K562 (cell line): ENCODE measurements around the gene ARHGEF38. TPM values are rescaled to one million over a fixed set of nuclear protein-coding genes. Genes with fewer than 3 reads are reported as not detected.
A peak's percentile ranks its signal among the peaks of the same experiment; 100 is the strongest.

Experiments used
- CBX2 ChIP-seq: fragments of 200-600 bp; sonication (generic); IDR thresholded peaks from one replicate; pipeline ENCODE4 v1.6.1; 2012; ENCODE audit warnings: mild to moderate bottlenecking, low read length, inconsistent platforms; ENCODE audit not compliant: insufficient read depth, poor library complexity, severe bottlenecking
- CEBPG ChIP-seq, 3 experiments: fragments of 200-800 bp in 1 of 3; sonication (Bioruptor generic) in 1 of 3; sonication (generic) in 1 of 3; formaldehyde crosslinking in 1 of 3; IDR thresholded peaks in 2 of 3; conservative IDR thresholded peaks in 1 of 3; 2 replicates each; pipeline versions ENCODE4 v1.6.1 to v1.8.0; 2016 to 2022; ENCODE audit warnings: missing compliant biosample characterization in 2 of 3, missing genetic modification characterization in 2 of 3, mild to moderate bottlenecking in 1 of 3, missing genetic modification reagents in 1 of 3
- CSDE1 ChIP-seq, 2 experiments: fragments of 450-650 bp; IDR thresholded peaks; 2 replicates each; pipeline ENCODE4 v1.6.1; 2016; ENCODE audit warnings: mild to moderate bottlenecking in 1 of 2
- CTCFL ChIP-seq: IDR thresholded peaks from 2 replicates; pipeline ENCODE4 v1.6.1; 2011; ENCODE audit warnings: borderline replicate concordance, low read depth, mild to moderate bottlenecking, moderate library complexity, low read length; ENCODE audit not compliant: insufficient read depth, poor library complexity, severe bottlenecking
- DIDO1 ChIP-seq: fragments of 450-650 bp; IDR thresholded peaks from 2 replicates; pipeline ENCODE4 v1.6.1; 2016; ENCODE audit warnings: low read depth, missing biosample characterization, missing genetic modification characterization
- EZH2 ChIP-seq: IDR thresholded peaks from 2 replicates; pipeline ENCODE4 v1.6.1; 2012; ENCODE audit warnings: low read depth, mild to moderate bottlenecking, inconsistent platforms, low read length, borderline replicate concordance
- FOXK2 ChIP-seq, 2 experiments: fragments of 450-650 bp; IDR thresholded peaks in 1 of 2; conservative IDR thresholded peaks in 1 of 2; 2 replicates each; pipeline ENCODE4 v1.6.1; 2016; ENCODE audit warnings: low read depth in 2 of 2, mild to moderate bottlenecking in 1 of 2
- MNT ChIP-seq, 2 experiments: fragments of 450-650 bp; conservative IDR thresholded peaks; 2 replicates each; pipeline ENCODE4 v1.6.1; 2017; ENCODE audit warnings: mild to moderate bottlenecking in 2 of 2, moderate library complexity in 2 of 2
- NBN ChIP-seq: fragments of 450-650 bp; IDR thresholded peaks from 2 replicates; pipeline ENCODE4 v1.6.1; 2016; ENCODE audit warnings: low read depth, mild to moderate bottlenecking
- PHB2 ChIP-seq: fragments of 450-650 bp; IDR thresholded peaks from 2 replicates; pipeline ENCODE4 v1.6.1; 2017; ENCODE audit warnings: low read depth
- POLR2A ChIP-seq: fragments of 450-650 bp; conservative IDR thresholded peaks from 2 replicates; pipeline ENCODE4 v1.6.1; 2016
- POLR3A ChIP-seq: IDR thresholded peaks from 2 replicates; pipeline ENCODE4 v1.6.1; 2011; ENCODE audit warnings: borderline replicate concordance, mild to moderate bottlenecking, moderate library complexity; ENCODE audit not compliant: insufficient read length, insufficient read depth; ENCODE audit errors: extremely low read depth
- SREBF1 ChIP-seq: fragments of 150-350 bp; IDR thresholded peaks from 2 replicates; pipeline ENCODE4 v1.6.1; 2014; ENCODE audit warnings: antibody characterized with exemption, low read depth, low read length, borderline replicate concordance
- TBL1XR1 ChIP-seq, 2 experiments: IDR thresholded peaks; 2 replicates each; pipeline ENCODE4 v1.6.1; 2012; ENCODE audit warnings: improper control_type of control experiment in 2 of 2, low read length in 2 of 2, mild to moderate bottlenecking in 1 of 2
- THAP7 ChIP-seq: fragments of 250-450 bp; sonication (Bioruptor Pico); IDR thresholded peaks from 2 replicates; pipeline ENCODE4 v1.5.0; 2021
- THRA ChIP-seq: fragments of 450-650 bp; IDR thresholded peaks from 2 replicates; pipeline ENCODE4 v1.6.1; 2017; ENCODE audit warnings: mild to moderate bottlenecking, moderate library complexity
- ZKSCAN8 ChIP-seq: fragments of 200-800 bp; sonication (Bioruptor generic); IDR thresholded peaks from 2 replicates; pipeline ENCODE4 v1.6.1; 2016; ENCODE audit warnings: missing genetic modification characterization, missing compliant biosample characterization
- ZNF184 ChIP-seq: sonication (generic); formaldehyde crosslinking; IDR thresholded peaks from 2 replicates; pipeline ENCODE4 v1.5.0; 2020; ENCODE audit warnings: missing genetic modification reagents
- ZNF217 ChIP-seq: sonication (generic); formaldehyde crosslinking; IDR thresholded peaks from 2 replicates; pipeline ENCODE4 v1.8.0; 2022; ENCODE audit warnings: mild to moderate bottlenecking, missing genetic modification reagents
- polyA plus RNA-seq, 8 experiments: library from polyadenylated mRNA; depleted of rRNA in 4 of 8; stranded (reverse) in 5 of 8; unstranded in 3 of 8; fragments of >200 nt; fragmentation: Nextera tagmentation in 2 of 8; fragmentation: Illumina TruSeq in 1 of 8; extraction: Ambion mirVana in 2 of 8; extraction: Trizol in 1 of 8; gene quantifications; 2 replicates each; pipeline versions ENCODE4 v1.2.1 to v1.2.3, GENCODE V29; 2011 to 2014; ENCODE audit warnings: inconsistent platforms in 1 of 8, missing spikeins in 1 of 8
- total RNA-seq, 7 experiments: library from RNA; depleted of rRNA in 6 of 7; stranded (reverse); fragments of >200 nt in 6 of 7; fragmentation: Illumina TruSeq in 2 of 7; extraction: Trizol in 2 of 7; gene quantifications; 2 replicates each; pipeline versions ENCODE4 v1.2.1 to v1.2.3, GENCODE V29; 2011 to 2021; ENCODE audit warnings: low replicate concordance in 1 of 7

Gene ARHGEF38
- total and polyA plus RNA-seq, 9 of the 15 experiments (the other 6 are each of a cell fraction or from before 2014, with no cell fraction given), result 0.17 TPM; not detected in 8

GRCh38 chr4:105708181-105709080 is 156.0 kb downstream of the ARHGEF38 start, which contains the start of the genes GSTCD and INTS12 (continued):
- peak; percentile 97 for TF ChIP-seq DIDO1 (tag)
- TF ChIP-seq ZNF184 (CRISPR knock-in tag), result no peak
- TF ChIP-seq SREBF1, result no peak; the same call in 1 of the 2 replicates
- TF ChIP-seq CSDE1 (IDR thresholded peaks at IDR 0.05), result peak in 1 of 2 experiments; percentile 69; a peak in 2 of 4 replicates
- no peak for TF ChIP-seq PHB2
- TF ChIP-seq FOXK2 (conservative IDR thresholded peaks at IDR 0.05 in 1 of 2, IDR thresholded peaks at IDR 0.05 in 1 of 2; ENCODE audit: low read depth in 2 of 2), result peak; percentile 86 to 88
- TF ChIP-seq TBL1XR1 (IDR thresholded peaks at IDR 0.05; ENCODE audit: low read length in 2 of 2), result peak in 1 of 2 experiments; percentile 77; a peak in 2 of 4 replicates
- no peak for TF ChIP-seq EZH2
- peak; percentile 88; the same call in 1 of the 2 replicates for TF ChIP-seq NBN
- TF ChIP-seq MNT (conservative IDR thresholded peaks at IDR 0.05), result peak in 1 of 2 experiments; percentile 86
- TF ChIP-seq CBX2, result no peak
- TF ChIP-seq THAP7 (CRISPR knock-in tag), result peak; percentile 77; the same call in 1 of the 2 replicates
- no peak for TF ChIP-seq THRA
- no peak for TF ChIP-seq CEBPG (CRISPR knock-in tag; IDR thresholded peaks at IDR 0.05)
- TF ChIP-seq CEBPG (tag; conservative IDR thresholded peaks at IDR 0.05 in 1 of 2, IDR thresholded peaks at IDR 0.05 in 1 of 2), result no peak
- no peak for TF ChIP-seq ZNF217
- no peak for TF ChIP-seq ZKSCAN8 (CRISPR knock-in tag)
- no peak for TF ChIP-seq CTCFL
- TF ChIP-seq POLR3A, result no peak
- TF ChIP-seq POLR2A, result peak; percentile 95
